Adrenal gland (tissue), 5 donors: ENCODE measurements around the gene GRB10.

Experiments used
- CTCF ChIP-seq, 6 experiments: fragments of 450-650 bp in 4 of 6; fragments of 200-600 bp in 2 of 6; sonication (generic) in 1 of 6; IDR thresholded peaks; 1 replicate in 5 of 6; 2 replicates in 1 of 6; pipeline versions ENCODE4 v1.5.1 to v1.8.0; 2016 to 2021; ENCODE audit warnings: antibody characterized with exemption in 6 of 6, mild to moderate bottlenecking in 2 of 6, moderate library complexity in 1 of 6
- POLR2A ChIP-seq, 2 donors: fragments of 450-650 bp; IDR thresholded peaks; one replicate each; pipeline ENCODE4 v1.6.1; 2017; ENCODE audit warnings: antibody characterized with exemption in 2 of 2, mild to moderate bottlenecking in 2 of 2, moderate library complexity in 1 of 2
- donor health status: DM: no; HTN: no; CAD: no.

- TF ChIP-seq CTCF (IDR thresholded peaks at IDR 0.05) (no peak), POLR2A (IDR thresholded peaks at IDR 0.05) (no peak)
Observed at GRCh38 chr7:50822706-50823105, 40.0 kb upstream of the GRB10 start.
